Left ventricle myocardium inferior (tissue), 1 donor: ENCODE results near the gene ADAMTS16. TPM values are rescaled to one million over a fixed set of nuclear protein-coding genes. Genes with fewer than 3 reads are reported as not detected.

Experiments
- DNase-seq: peaks from one replicate; pipeline ENCODE4 v3.0.0-alpha.2; 2020
- H3K27ac ChIP-seq: fragments of 200-600 bp; replicated peaks from 2 replicates; pipeline ENCODE4 v1.8.0; 2021
- H3K27me3 ChIP-seq: fragments of 200-600 bp; 2 replicates; pipeline ENCODE4 v1.8.0; 2021; ENCODE audit warnings: low read depth
- H3K36me3 ChIP-seq: fragments of 200-600 bp; 2 replicates; pipeline ENCODE4 v1.8.0; 2021
- H3K4me1 ChIP-seq: fragments of 200-600 bp; 2 replicates; pipeline ENCODE4 v1.8.0; 2021
- H3K4me3 ChIP-seq: fragments of 200-600 bp; 2 replicates; pipeline ENCODE4 v1.8.0; 2021; ENCODE audit warnings: mild to moderate bottlenecking, moderate library complexity
- H3K9me3 ChIP-seq: fragments of 200-600 bp; replicated peaks from 2 replicates; pipeline ENCODE4 v1.8.0; 2021
- CTCF ChIP-seq: fragments of 200-600 bp; IDR thresholded peaks from 2 replicates; pipeline ENCODE4 v1.8.0; 2021; ENCODE audit warnings: antibody characterized with exemption, mild to moderate bottlenecking, borderline replicate concordance
- intact Hi-C: fragments of 100-400 bp; cut with micrococcal nuclease; formaldehyde crosslinking; loops from one replicate; pipeline ENCODE4 v1.11.0; 2022
- total RNA-seq: library from RNA; stranded (reverse); fragmentation: NEBNext Ultra II Directional; extraction: Animal tissue kit (Norgen Biotek cat#: 25700); gene quantifications from one replicate; pipeline ENCODE4 v1.2.1, GENCODE V29; 2021
- donor health status: DM: no; HTN: yes; CAD: no; lungs with severe emphysema.

Gene ADAMTS16
- total RNA-seq, 1 donor from 2014 or later = not detected

- no peak overlapping the region for H3K4me3 ChIP-seq
- intact Hi-C loops = no loop called here
- H3K27ac ChIP-seq = no peak overlapping the region
- no peaks in the 10 kb centered on the region for H3K4me1 ChIP-seq
- DNase-seq = no peak
- no peak for TF ChIP-seq CTCF
- no peaks in the 10 kb centered on the region for H3K36me3 ChIP-seq
- peaks cover 23% of the 10 kb centered on the region for H3K9me3 ChIP-seq
- peaks cover 6% of the 10 kb centered on the region for H3K27me3 ChIP-seq
Observed at GRCh38 chr5:5298068-5298633, 158.0 kb downstream of the ADAMTS16 start.

GRCh38 chr5:5298841-5299541 lies 158.9 kb downstream of the ADAMTS16 start:
- DNase-seq = no peak
- intact Hi-C loops = no loop called here
- H3K27me3 ChIP-seq = peaks cover 6% of the 10 kb centered on the region
- H3K27ac ChIP-seq = no peak overlapping the region
- no peak for TF ChIP-seq CTCF
- H3K36me3 ChIP-seq = no peaks in the 10 kb centered on the region
- no peak overlapping the region for H3K4me3 ChIP-seq
- H3K4me1 ChIP-seq = no peaks in the 10 kb centered on the region
- H3K9me3 ChIP-seq = peaks cover 20% of the 10 kb centered on the region

- intact Hi-C loops = no loop called here
Observed at GRCh38 chr5:5301176-5301575, 161.0 kb downstream of the ADAMTS16 start.

GRCh38 chr5:5302201-5302600 lies 162.1 kb downstream of the ADAMTS16 start:
- no peaks in the 10 kb centered on the region for H3K4me1 ChIP-seq
- intact Hi-C loops = no loop called here
- H3K27me3 ChIP-seq = peaks cover 8% of the 10 kb centered on the region
- H3K36me3 ChIP-seq = no peaks in the 10 kb centered on the region
- H3K27ac ChIP-seq = no peak overlapping the region
- peaks cover 14% of the 10 kb centered on the region for H3K9me3 ChIP-seq
- DNase-seq = no peak
- no peak overlapping the region for H3K4me3 ChIP-seq
- no peak for TF ChIP-seq CTCF

More at GRCh38 chr5:5301176-5301575, 161.0 kb downstream of the ADAMTS16 start:
- DNase-seq = no peak
- Histone ChIP-seq H3K4me3 (no peak overlapping the region), H3K27ac (no peak overlapping the region), H3K9me3 (peaks cover 14% of the 10 kb centered on the region), H3K27me3 (no peaks in the 10 kb centered on the region), H3K4me1 (no peaks in the 10 kb centered on the region), H3K36me3 (no peaks in the 10 kb centered on the region)
- TF ChIP-seq CTCF = no peak

GRCh38 chr5:5303242-5303641 lies 163.1 kb downstream of the ADAMTS16 start:
- intact Hi-C loops = no loop called here
- no peak for DNase-seq

More at GRCh38 chr5:5303242-5303641, 163.1 kb downstream of the ADAMTS16 start:
- TF ChIP-seq CTCF = no peak
- Histone ChIP-seq H3K27me3 (peaks cover 15% of the 10 kb centered on the region), H3K36me3 (no peaks in the 10 kb centered on the region), H3K27ac (no peak overlapping the region), H3K9me3 (peaks cover 14% of the 10 kb centered on the region), H3K4me1 (no peaks in the 10 kb centered on the region), H3K4me3 (no peak overlapping the region)
